GM23338 (cell line): Measurements from ENCODE around the gene SLC26A11. TPM values are rescaled to one million over a fixed set of nuclear protein-coding genes. Genes with fewer than 3 reads are reported as not detected.

Source experiments
- ATAC-seq: fragments of 200-7000 bp; cut with Tn5 transposase; 3 replicates; pipeline ENCODE4 v1.9.1; 2020
- DNase-seq: peaks from one replicate; pipeline ENCODE4 v3.0.0-alpha.2; 2015; ENCODE audit warnings: low spot score
- H2AFZ ChIP-seq: fragments of 200-600 bp; sonication (generic); 2 replicates; pipeline ENCODE4 v1.8.0; 2016; ENCODE audit warnings: antibody characterized with exemption, mild to moderate bottlenecking, moderate library complexity
- H3F3A ChIP-seq: fragments of 200-600 bp; sonication (generic); replicated peaks from 2 replicates; pipeline ENCODE4 v1.8.0; 2017; ENCODE audit warnings: antibody characterized with exemption, mixed run types, low read depth
- H3K27ac ChIP-seq: fragments of 200-600 bp; sonication (generic); 2 replicates; pipeline ENCODE4 v1.6.1; 2016; ENCODE audit warnings: low read depth
- H3K27me3 ChIP-seq: fragments of 200-600 bp; sonication (generic); 2 replicates; pipeline ENCODE4 v1.8.0; 2016; ENCODE audit warnings: mild to moderate bottlenecking, mixed run types, moderate library complexity; ENCODE audit not compliant: insufficient read depth
- H3K36me3 ChIP-seq: fragments of 200-600 bp; sonication (generic); 2 replicates; pipeline ENCODE4 v1.8.0; 2016; ENCODE audit warnings: mild to moderate bottlenecking; ENCODE audit not compliant: insufficient read depth
- H3K4me1 ChIP-seq: fragments of 200-600 bp; sonication (generic); 2 replicates; pipeline ENCODE4 v1.8.0; 2016; ENCODE audit warnings: mild to moderate bottlenecking, moderate library complexity; ENCODE audit not compliant: insufficient read depth
- H3K4me2 ChIP-seq: fragments of 200-600 bp; sonication (generic); 2 replicates; pipeline ENCODE4 v1.7.1; 2017; ENCODE audit warnings: mixed run types
- H3K4me3 ChIP-seq: fragments of 200-600 bp; sonication (generic); 2 replicates; pipeline ENCODE4 v1.6.1; 2016; ENCODE audit warnings: mixed run types
- H3K79me2 ChIP-seq: fragments of 200-600 bp; sonication (generic); replicated peaks from 2 replicates; pipeline ENCODE4 v1.8.0; 2017; ENCODE audit warnings: mild to moderate bottlenecking; ENCODE audit not compliant: insufficient read depth
- H3K9me2 ChIP-seq: fragments of 200-600 bp; sonication (generic); 2 replicates; pipeline ENCODE4 v1.8.0; 2017; ENCODE audit not compliant: insufficient read depth
- H4K20me1 ChIP-seq: fragments of 200-600 bp; sonication (generic); replicated peaks from 2 replicates; pipeline ENCODE4 v1.8.0; 2017; ENCODE audit warnings: mild to moderate bottlenecking; ENCODE audit not compliant: insufficient read depth
- H3K27ac Mint-ChIP-seq: 2 replicates; pipeline ENCODE4 v1.8.0; 2020; ENCODE audit warnings: inconsistent platforms, mild to moderate bottlenecking, moderate library complexity, mixed read lengths
- H3K27me3 Mint-ChIP-seq: 3 replicates; pipeline ENCODE4 v1.8.0; 2022; ENCODE audit warnings: low read depth, mild to moderate bottlenecking, moderate library complexity, mixed read lengths, inconsistent platforms; ENCODE audit not compliant: insufficient read depth, poor library complexity
- H3K36me3 Mint-ChIP-seq: 3 replicates; pipeline ENCODE4 v1.8.0; 2021; ENCODE audit warnings: low read depth, mild to moderate bottlenecking, inconsistent platforms, moderate library complexity, mixed read lengths
- H3K4me1 Mint-ChIP-seq: 3 replicates; pipeline ENCODE4 v1.8.0; 2020; ENCODE audit warnings: mild to moderate bottlenecking, inconsistent platforms, mixed read lengths
- H3K4me3 Mint-ChIP-seq: 3 replicates; pipeline ENCODE4 v1.8.0; 2021; ENCODE audit warnings: moderate library complexity, mild to moderate bottlenecking, inconsistent platforms, mixed read lengths
- H3K9me3 Mint-ChIP-seq: 3 replicates; pipeline ENCODE4 v1.8.0; 2020; ENCODE audit warnings: moderate library complexity, mild to moderate bottlenecking, inconsistent platforms, mixed read lengths
- EZH2 ChIP-seq: fragments of 200-600 bp; sonication (generic); IDR thresholded peaks from one replicate; pipeline ENCODE4 v1.8.0; 2017; ENCODE audit warnings: antibody characterized with exemption, mild to moderate bottlenecking, low read depth; ENCODE audit not compliant: unreplicated experiment
- JUNB ChIP-seq: IDR thresholded peaks from one replicate; pipeline ENCODE4 v1.6.1; 2016; ENCODE audit warnings: antibody characterized with exemption; ENCODE audit not compliant: unreplicated experiment
- NANOG ChIP-seq: IDR thresholded peaks from 2 replicates; pipeline ENCODE4 v1.6.1; 2016; ENCODE audit warnings: antibody characterized with exemption, borderline replicate concordance
- POLR2AphosphoS5 ChIP-seq: IDR thresholded peaks from 2 replicates; pipeline ENCODE4 v1.6.1; 2016; ENCODE audit warnings: antibody characterized with exemption, low read depth
- STAT1 ChIP-seq: IDR thresholded peaks from one replicate; pipeline ENCODE4 v1.6.1; 2016; ENCODE audit warnings: antibody characterized with exemption; ENCODE audit not compliant: unreplicated experiment
- ZNF331 ChIP-seq: fragments of 250-450 bp; sonication (Bioruptor Pico); IDR thresholded peaks from 2 replicates; pipeline ENCODE4 v1.5.0; 2020; ENCODE audit warnings: low read depth, mild to moderate bottlenecking, moderate library complexity
- polyA plus RNA-seq: library from polyadenylated mRNA; unstranded; fragments of >200 nt; fragmentation: Nextera tagmentation; extraction: Ambion mirVana; gene quantifications from 2 replicates; pipeline ENCODE4 v1.2.1, GENCODE V29; 2016
- total RNA-seq: library from RNA; depleted of rRNA; stranded (reverse); fragments of >200 nt; shearing (Covaris generic); gene quantifications from 2 replicates; pipeline ENCODE4 v1.2.3, GENCODE V29; 2014
- TF ChIP-seq, protein P1 (sequence below): IDR thresholded peaks from 2 replicates; pipeline ENCODE4 v1.6.1; 2016; ENCODE audit warnings: antibody characterized with exemption
- TF ChIP-seq, protein P2 (sequence below): fragments of 250-450 bp; sonication (Bioruptor Pico); IDR thresholded peaks from 2 replicates; pipeline ENCODE4 v1.5.0; 2020; ENCODE audit warnings: mild to moderate bottlenecking, moderate library complexity
- TF ChIP-seq, protein P3 (sequence below), 2 experiments: fragments of 200-600 bp in 1 of 2; sonication (generic) in 1 of 2; conservative IDR thresholded peaks; 2 replicates each; pipeline versions ENCODE4 v1.5.1 to v1.6.1; 2016 to 2017; ENCODE audit warnings: antibody characterized with exemption in 2 of 2, low read depth in 2 of 2, mild to moderate bottlenecking in 2 of 2, moderate library complexity in 1 of 2
- TF ChIP-seq, protein P4 (sequence below): IDR thresholded peaks from one replicate; pipeline ENCODE4 v1.6.1; 2018; ENCODE audit warnings: antibody characterized with exemption; ENCODE audit not compliant: unreplicated experiment

Gene SLC26A11
- total and polyA plus RNA-seq, 2 experiments from 2014 or later = 10.9 to 23.0 TPM

DNA sequence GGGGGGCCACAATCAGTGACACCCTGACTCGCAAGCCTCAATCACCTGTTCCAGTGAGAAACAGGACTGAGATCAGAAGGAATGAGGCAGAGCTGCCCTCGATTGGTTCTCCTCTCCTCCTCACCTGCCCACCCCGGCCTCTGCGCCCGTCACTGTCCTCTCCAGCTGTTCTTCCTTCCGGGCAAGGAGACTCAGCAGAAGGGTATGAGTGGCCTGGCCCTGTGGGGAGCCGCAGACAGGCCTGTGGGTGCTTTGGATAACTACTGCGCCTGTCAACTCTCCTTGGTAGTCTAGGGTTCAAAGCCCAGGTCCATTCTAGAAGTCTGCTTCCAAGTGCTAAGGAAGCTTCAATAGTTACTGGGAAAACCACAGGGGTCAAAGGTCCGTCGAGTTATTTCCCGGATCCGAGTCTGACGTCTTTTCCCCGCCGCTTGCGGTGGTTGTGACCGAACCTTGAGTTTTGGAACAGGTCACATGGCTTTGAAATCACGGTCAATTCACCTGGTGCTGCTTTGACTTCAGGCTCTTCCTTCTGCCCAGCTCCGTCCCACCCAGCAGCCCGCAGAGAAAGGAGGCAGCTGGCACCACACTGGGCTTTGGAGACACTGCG lies 42.1 kb upstream of the SLC26A11 start:
- H3K4me3 ChIP-seq = no peak overlapping the region
- Mint-ChIP-seq H3K4me1 (peaks cover 4% of the 10 kb centered on the region), H3K9me3 (no peaks in the 10 kb centered on the region), H3K4me3 (no peak overlapping the region), H3K36me3 (no peaks in the 10 kb centered on the region), H3K27ac (no peak overlapping the region), H3K27me3 (peaks cover 11% of the 10 kb centered on the region)
- no peaks in the 10 kb centered on the region for H3K79me2 ChIP-seq
- H3K4me1 ChIP-seq = no peaks in the 10 kb centered on the region
- no peak overlapping the region for H3K4me2 ChIP-seq
- ATAC-seq = no peak
- TF ChIP-seq EZH2 = no peak
- TF ChIP-seq POLR2AphosphoS5 = no peak
- no peak for TF ChIP-seq STAT1
- no peak for TF ChIP-seq ZNF331 (CRISPR knock-in tag)
- TF ChIP-seq, protein P1, sequence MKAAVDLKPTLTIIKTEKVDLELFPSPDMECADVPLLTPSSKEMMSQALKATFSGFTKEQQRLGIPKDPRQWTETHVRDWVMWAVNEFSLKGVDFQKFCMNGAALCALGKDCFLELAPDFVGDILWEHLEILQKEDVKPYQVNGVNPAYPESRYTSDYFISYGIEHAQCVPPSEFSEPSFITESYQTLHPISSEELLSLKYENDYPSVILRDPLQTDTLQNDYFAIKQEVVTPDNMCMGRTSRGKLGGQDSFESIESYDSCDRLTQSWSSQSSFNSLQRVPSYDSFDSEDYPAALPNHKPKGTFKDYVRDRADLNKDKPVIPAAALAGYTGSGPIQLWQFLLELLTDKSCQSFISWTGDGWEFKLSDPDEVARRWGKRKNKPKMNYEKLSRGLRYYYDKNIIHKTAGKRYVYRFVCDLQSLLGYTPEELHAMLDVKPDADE = no peak
- TF ChIP-seq, protein P2, sequence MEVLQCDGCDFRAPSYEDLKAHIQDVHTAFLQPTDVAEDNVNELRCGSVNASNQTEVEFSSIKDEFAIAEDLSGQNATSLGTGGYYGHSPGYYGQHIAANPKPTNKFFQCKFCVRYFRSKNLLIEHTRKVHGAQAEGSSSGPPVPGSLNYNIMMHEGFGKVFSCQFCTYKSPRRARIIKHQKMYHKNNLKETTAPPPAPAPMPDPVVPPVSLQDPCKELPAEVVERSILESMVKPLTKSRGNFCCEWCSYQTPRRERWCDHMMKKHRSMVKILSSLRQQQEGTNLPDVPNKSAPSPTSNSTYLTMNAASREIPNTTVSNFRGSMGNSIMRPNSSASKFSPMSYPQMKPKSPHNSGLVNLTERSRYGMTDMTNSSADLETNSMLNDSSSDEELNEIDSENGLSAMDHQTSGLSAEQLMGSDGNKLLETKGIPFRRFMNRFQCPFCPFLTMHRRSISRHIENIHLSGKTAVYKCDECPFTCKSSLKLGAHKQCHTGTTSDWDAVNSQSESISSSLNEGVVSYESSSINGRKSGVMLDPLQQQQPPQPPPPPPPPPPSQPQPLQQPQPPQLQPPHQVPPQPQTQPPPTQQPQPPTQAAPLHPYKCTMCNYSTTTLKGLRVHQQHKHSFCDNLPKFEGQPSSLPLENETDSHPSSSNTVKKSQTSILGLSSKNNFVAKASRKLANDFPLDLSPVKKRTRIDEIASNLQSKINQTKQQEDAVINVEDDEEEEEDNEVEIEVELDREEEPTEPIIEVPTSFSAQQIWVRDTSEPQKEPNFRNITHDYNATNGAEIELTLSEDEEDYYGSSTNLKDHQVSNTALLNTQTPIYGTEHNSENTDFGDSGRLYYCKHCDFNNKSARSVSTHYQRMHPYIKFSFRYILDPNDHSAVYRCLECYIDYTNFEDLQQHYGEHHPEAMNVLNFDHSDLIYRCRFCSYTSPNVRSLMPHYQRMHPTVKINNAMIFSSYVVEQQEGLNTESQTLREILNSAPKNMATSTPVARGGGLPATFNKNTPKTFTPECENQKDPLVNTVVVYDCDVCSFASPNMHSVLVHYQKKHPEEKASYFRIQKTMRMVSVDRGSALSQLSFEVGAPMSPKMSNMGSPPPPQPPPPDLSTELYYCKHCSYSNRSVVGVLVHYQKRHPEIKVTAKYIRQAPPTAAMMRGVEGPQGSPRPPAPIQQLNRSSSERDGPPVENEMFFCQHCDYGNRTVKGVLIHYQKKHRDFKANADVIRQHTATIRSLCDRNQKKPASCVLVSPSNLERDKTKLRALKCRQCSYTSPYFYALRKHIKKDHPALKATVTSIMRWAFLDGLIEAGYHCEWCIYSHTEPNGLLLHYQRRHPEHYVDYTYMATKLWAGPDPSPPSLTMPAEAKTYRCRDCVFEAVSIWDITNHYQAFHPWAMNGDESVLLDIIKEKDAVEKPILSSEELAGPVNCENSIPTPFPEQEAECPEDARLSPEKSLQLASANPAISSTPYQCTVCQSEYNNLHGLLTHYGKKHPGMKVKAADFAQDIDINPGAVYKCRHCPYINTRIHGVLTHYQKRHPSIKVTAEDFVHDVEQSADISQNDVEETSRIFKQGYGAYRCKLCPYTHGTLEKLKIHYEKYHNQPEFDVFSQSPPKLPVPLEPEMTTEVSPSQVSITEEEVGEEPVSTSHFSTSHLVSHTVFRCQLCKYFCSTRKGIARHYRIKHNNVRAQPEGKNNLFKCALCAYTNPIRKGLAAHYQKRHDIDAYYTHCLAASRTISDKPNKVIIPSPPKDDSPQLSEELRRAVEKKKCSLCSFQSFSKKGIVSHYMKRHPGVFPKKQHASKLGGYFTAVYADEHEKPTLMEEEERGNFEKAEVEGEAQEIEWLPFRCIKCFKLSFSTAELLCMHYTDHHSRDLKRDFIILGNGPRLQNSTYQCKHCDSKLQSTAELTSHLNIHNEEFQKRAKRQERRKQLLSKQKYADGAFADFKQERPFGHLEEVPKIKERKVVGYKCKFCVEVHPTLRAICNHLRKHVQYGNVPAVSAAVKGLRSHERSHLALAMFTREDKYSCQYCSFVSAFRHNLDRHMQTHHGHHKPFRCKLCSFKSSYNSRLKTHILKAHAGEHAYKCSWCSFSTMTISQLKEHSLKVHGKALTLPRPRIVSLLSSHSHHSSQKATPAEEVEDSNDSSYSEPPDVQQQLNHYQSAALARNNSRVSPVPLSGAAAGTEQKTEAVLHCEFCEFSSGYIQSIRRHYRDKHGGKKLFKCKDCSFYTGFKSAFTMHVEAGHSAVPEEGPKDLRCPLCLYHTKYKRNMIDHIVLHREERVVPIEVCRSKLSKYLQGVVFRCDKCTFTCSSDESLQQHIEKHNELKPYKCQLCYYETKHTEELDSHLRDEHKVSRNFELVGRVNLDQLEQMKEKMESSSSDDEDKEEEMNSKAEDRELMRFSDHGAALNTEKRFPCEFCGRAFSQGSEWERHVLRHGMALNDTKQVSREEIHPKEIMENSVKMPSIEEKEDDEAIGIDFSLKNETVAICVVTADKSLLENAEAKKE (CRISPR knock-in tag) = no peak
- no peak for TF ChIP-seq JUNB
- no peak for TF ChIP-seq NANOG
- TF ChIP-seq, protein P3, sequence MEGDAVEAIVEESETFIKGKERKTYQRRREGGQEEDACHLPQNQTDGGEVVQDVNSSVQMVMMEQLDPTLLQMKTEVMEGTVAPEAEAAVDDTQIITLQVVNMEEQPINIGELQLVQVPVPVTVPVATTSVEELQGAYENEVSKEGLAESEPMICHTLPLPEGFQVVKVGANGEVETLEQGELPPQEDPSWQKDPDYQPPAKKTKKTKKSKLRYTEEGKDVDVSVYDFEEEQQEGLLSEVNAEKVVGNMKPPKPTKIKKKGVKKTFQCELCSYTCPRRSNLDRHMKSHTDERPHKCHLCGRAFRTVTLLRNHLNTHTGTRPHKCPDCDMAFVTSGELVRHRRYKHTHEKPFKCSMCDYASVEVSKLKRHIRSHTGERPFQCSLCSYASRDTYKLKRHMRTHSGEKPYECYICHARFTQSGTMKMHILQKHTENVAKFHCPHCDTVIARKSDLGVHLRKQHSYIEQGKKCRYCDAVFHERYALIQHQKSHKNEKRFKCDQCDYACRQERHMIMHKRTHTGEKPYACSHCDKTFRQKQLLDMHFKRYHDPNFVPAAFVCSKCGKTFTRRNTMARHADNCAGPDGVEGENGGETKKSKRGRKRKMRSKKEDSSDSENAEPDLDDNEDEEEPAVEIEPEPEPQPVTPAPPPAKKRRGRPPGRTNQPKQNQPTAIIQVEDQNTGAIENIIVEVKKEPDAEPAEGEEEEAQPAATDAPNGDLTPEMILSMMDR (conservative IDR thresholded peaks at IDR 0.05; ENCODE audit: low read depth in 2 of 2) = no peak
- TF ChIP-seq, protein P4, sequence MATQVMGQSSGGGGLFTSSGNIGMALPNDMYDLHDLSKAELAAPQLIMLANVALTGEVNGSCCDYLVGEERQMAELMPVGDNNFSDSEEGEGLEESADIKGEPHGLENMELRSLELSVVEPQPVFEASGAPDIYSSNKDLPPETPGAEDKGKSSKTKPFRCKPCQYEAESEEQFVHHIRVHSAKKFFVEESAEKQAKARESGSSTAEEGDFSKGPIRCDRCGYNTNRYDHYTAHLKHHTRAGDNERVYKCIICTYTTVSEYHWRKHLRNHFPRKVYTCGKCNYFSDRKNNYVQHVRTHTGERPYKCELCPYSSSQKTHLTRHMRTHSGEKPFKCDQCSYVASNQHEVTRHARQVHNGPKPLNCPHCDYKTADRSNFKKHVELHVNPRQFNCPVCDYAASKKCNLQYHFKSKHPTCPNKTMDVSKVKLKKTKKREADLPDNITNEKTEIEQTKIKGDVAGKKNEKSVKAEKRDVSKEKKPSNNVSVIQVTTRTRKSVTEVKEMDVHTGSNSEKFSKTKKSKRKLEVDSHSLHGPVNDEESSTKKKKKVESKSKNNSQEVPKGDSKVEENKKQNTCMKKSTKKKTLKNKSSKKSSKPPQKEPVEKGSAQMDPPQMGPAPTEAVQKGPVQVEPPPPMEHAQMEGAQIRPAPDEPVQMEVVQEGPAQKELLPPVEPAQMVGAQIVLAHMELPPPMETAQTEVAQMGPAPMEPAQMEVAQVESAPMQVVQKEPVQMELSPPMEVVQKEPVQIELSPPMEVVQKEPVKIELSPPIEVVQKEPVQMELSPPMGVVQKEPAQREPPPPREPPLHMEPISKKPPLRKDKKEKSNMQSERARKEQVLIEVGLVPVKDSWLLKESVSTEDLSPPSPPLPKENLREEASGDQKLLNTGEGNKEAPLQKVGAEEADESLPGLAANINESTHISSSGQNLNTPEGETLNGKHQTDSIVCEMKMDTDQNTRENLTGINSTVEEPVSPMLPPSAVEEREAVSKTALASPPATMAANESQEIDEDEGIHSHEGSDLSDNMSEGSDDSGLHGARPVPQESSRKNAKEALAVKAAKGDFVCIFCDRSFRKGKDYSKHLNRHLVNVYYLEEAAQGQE = no peak
- H3K27me3 ChIP-seq = no peaks in the 10 kb centered on the region
- H3K36me3 ChIP-seq = no peaks in the 10 kb centered on the region
- peak overlapping the region; percentile 63; the same call in 1 of the 2 replicates for H2AFZ ChIP-seq
- H3F3A ChIP-seq = no peaks in the 10 kb centered on the region
- no peaks in the 10 kb centered on the region for H4K20me1 ChIP-seq
- H3K27ac ChIP-seq = no peak overlapping the region
- DNase-seq = no peak
- no peaks in the 10 kb centered on the region for H3K9me2 ChIP-seq
